HCT116 (cell line): ENCODE measurements around the gene LDAH. TPM values are rescaled to one million over a fixed set of nuclear protein-coding genes. Genes with fewer than 3 reads are reported as not detected.

Source experiments
- ATAC-seq: fragments of 200-7000 bp; cut with Tn5 transposase; 2 replicates; pipeline ENCODE4 v1.9.1; 2020; ENCODE audit warnings: mild to moderate bottlenecking, moderate library complexity
- BruUV-seq: library from RNA; stranded (reverse); fragments of 400-500 nt; replicated peaks from 2 replicates; lab custom pipeline; 2021; lab: Mats Ljungman, UMichigan
- CTCF ChIA-PET: fragments of 300-600 bp; sonication (Branson Sonifier 250); formaldehyde crosslinking; loops from one replicate; lab custom pipeline; 2021; ENCODE audit warnings: antibody characterized with exemption; lab: Charles Lee
- POLR2A ChIA-PET: fragments of 300-600, 350-600 bp; sonication (Branson Sonifier 250); formaldehyde crosslinking; loops from one replicate; lab custom pipeline; 2021; ENCODE audit warnings: antibody characterized with exemption; lab: Charles Lee
- RAD21 ChIA-PET, 2 experiments: fragments of 300-600 bp; sonication (Branson Sonifier 250); formaldehyde crosslinking; loops; one replicate each; lab custom pipeline; 2023; ENCODE audit warnings: low total read pairs in 2 of 2; ENCODE audit not compliant: uncharacterized antibody in 2 of 2, unreplicated experiment in 2 of 2, low non-redundant PET in 1 of 2; lab: Charles Lee
- DNase-seq: peaks from one replicate; pipeline ENCODE4 v3.0.0-alpha.2; 2010; ENCODE audit warnings: low read depth, low spot score
- H2AFZ ChIP-seq: fragments of 200-600 bp; shearing (Covaris generic), sonication (generic); 2 replicates; pipeline ENCODE4 v1.6.1; 2017; ENCODE audit warnings: low read depth, mixed run types, mixed read lengths, antibody characterized with exemption, low read length; ENCODE audit not compliant: poor library complexity, severe bottlenecking
- H3K27ac ChIP-seq: 2 replicates; pipeline ENCODE4 v1.5.1; 2012; ENCODE audit warnings: low read depth, low read length
- H3K27me3 ChIP-seq: fragments of 200-600 bp; sonication (generic); 2 replicates; pipeline ENCODE4 v1.6.1; 2016; ENCODE audit warnings: mixed run types, low read length, mixed read lengths; ENCODE audit not compliant: insufficient read depth
- H3K36me3 ChIP-seq, 2 experiments: fragments of 200-500 bp in 1 of 2; fragments of 200-600 bp in 1 of 2; sonication (Bioruptor generic) in 1 of 2; sonication (generic) in 1 of 2; 2 replicates each; pipeline versions ENCODE4 v1.5.1 to v1.6.1; 2014 to 2016; ENCODE audit warnings: low read length in 2 of 2, inconsistent platforms in 1 of 2, mixed read lengths in 1 of 2, mixed run types in 1 of 2; ENCODE audit not compliant: insufficient read depth in 2 of 2, control insufficient read depth in 1 of 2
- H3K4me1 ChIP-seq, 2 experiments: fragments of 200-600 bp in 1 of 2; sonication (generic) in 1 of 2; 2 replicates each; pipeline versions ENCODE4 v1.5.1 to v1.6.1; 2012 to 2017; ENCODE audit warnings: low read length in 2 of 2, inconsistent platforms in 1 of 2, mild to moderate bottlenecking in 1 of 2, mixed read lengths in 1 of 2, mixed run types in 1 of 2, moderate library complexity in 1 of 2; ENCODE audit not compliant: insufficient read depth in 2 of 2, control insufficient read depth in 1 of 2
- H3K4me2 ChIP-seq: fragments of 200-600 bp; sonication (generic); 2 replicates; pipeline ENCODE4 v1.6.1; 2017; ENCODE audit warnings: mixed run types, low read length, mixed read lengths
- H3K4me3 ChIP-seq, 2 experiments: fragments of 200-600 bp in 1 of 2; sonication (generic) in 1 of 2; replicated peaks in 1 of 2; 2 replicates each; pipeline ENCODE4 v1.5.1; 2011 to 2016; ENCODE audit warnings: low read length in 2 of 2, control low read depth in 1 of 2, low read depth in 1 of 2, mild to moderate bottlenecking in 1 of 2, mixed read lengths in 1 of 2, mixed run types in 1 of 2
- H3K79me2 ChIP-seq: fragments of 200-600 bp; sonication (generic); 2 replicates; pipeline ENCODE4 v1.6.1; 2017; ENCODE audit warnings: mild to moderate bottlenecking, mixed run types, low read length, moderate library complexity, mixed read lengths; ENCODE audit not compliant: insufficient read depth
- H3K9ac ChIP-seq: fragments of 200-600 bp; sonication (generic); 2 replicates; pipeline ENCODE4 v1.6.1; 2016; ENCODE audit warnings: low read length, mixed read lengths
- H3K9me2 ChIP-seq: fragments of 200-600 bp; sonication (generic), shearing (Covaris generic); 2 replicates; pipeline ENCODE4 v1.6.1; 2017; ENCODE audit warnings: mixed run types, mild to moderate bottlenecking, moderate library complexity; ENCODE audit not compliant: insufficient read depth
- H3K9me3 ChIP-seq, 2 experiments: fragments of 200-500 bp in 1 of 2; fragments of 200-600 bp in 1 of 2; sonication (Bioruptor generic) in 1 of 2; sonication (generic) in 1 of 2; 2 replicates each; pipeline ENCODE4 v1.6.1; 2014 to 2017; ENCODE audit warnings: low read length in 2 of 2, mixed read lengths in 2 of 2, inconsistent platforms in 1 of 2, low read depth in 1 of 2, mild to moderate bottlenecking in 1 of 2, mixed run types in 1 of 2, moderate library complexity in 1 of 2; ENCODE audit not compliant: control insufficient read depth in 1 of 2, insufficient read depth in 1 of 2
- H4K20me1 ChIP-seq: fragments of 200-600 bp; sonication (generic), shearing (Covaris generic); 2 replicates; pipeline ENCODE4 v1.6.1; 2017; ENCODE audit warnings: mixed run types, mild to moderate bottlenecking, moderate library complexity; ENCODE audit not compliant: insufficient read depth
- CBX3 ChIP-seq: IDR thresholded peaks from 2 replicates; pipeline ENCODE4 v1.6.1; 2012; ENCODE audit warnings: low read depth
- CEBPB ChIP-seq: IDR thresholded peaks from 2 replicates; pipeline ENCODE4 v1.6.1; 2012; ENCODE audit warnings: low read depth
- EGR1 ChIP-seq: IDR thresholded peaks from 2 replicates; pipeline ENCODE4 v1.6.1; 2012; ENCODE audit warnings: low read depth
- EZH2 ChIP-seq: fragments of 200-600 bp; sonication (generic); IDR thresholded peaks from 2 replicates; pipeline ENCODE4 v1.6.1; 2017; ENCODE audit warnings: antibody characterized with exemption, mixed run types
- EZH2phosphoT487 ChIP-seq: fragments of 200-600 bp; IDR thresholded peaks from 2 replicates; pipeline ENCODE4 v1.6.1; 2018; ENCODE audit warnings: antibody characterized with exemption, borderline replicate concordance
- FOSL1 ChIP-seq: IDR thresholded peaks from 2 replicates; pipeline ENCODE4 v1.6.1; 2012; ENCODE audit warnings: low read depth
- POLR2A ChIP-seq: IDR thresholded peaks from 2 replicates; pipeline ENCODE4 v1.7.0; 2011; ENCODE audit warnings: borderline replicate concordance; ENCODE audit not compliant: insufficient read depth, insufficient read length; ENCODE audit errors: extremely low read depth
- POLR2AphosphoS5 ChIP-seq: IDR thresholded peaks from 2 replicates; pipeline ENCODE4 v1.6.1; 2011; ENCODE audit warnings: mild to moderate bottlenecking, low read depth, low read length, moderate library complexity
- RAD21 ChIP-seq: IDR thresholded peaks from 2 replicates; pipeline ENCODE4 v1.6.1; 2012; ENCODE audit warnings: low read depth, mild to moderate bottlenecking
- SP1 ChIP-seq: IDR thresholded peaks from 2 replicates; pipeline ENCODE4 v1.6.1; 2012; ENCODE audit warnings: low read depth
- SRF ChIP-seq: IDR thresholded peaks from 2 replicates; pipeline ENCODE4 v1.6.1; 2012; ENCODE audit warnings: low read depth
- ZFX ChIP-seq: fragments of 450-650 bp; IDR thresholded peaks from 2 replicates; pipeline ENCODE4 v1.6.1; 2017
- ZNF274 ChIP-seq: fragments of 200-500 bp; sonication (Bioruptor generic); IDR thresholded peaks from 2 replicates; pipeline ENCODE4 v1.6.1; 2014; ENCODE audit warnings: mild to moderate bottlenecking, low read depth, low read length, inconsistent platforms
- intact Hi-C: fragments of 100-400 bp; cut with micrococcal nuclease; formaldehyde crosslinking; loops from 2 replicates; pipeline ENCODE4 v1.10.0; 2022
- total RNA-seq: library from RNA; stranded (reverse); gene quantifications from one replicate; pipeline ENCODE4 v1.2.1, GENCODE V29; 2021; ENCODE audit not compliant: unreplicated experiment
- TF ChIP-seq, protein P1 (sequence below), 3 experiments: fragments of 200-600 bp in 1 of 3; sonication (generic) in 1 of 3; IDR thresholded peaks in 2 of 3; conservative IDR thresholded peaks in 1 of 3; 2 replicates each; pipeline ENCODE4 v1.5.1; 2012 to 2017; ENCODE audit warnings: low read depth in 2 of 3, low read length in 2 of 3, antibody characterized with exemption in 1 of 3, borderline replicate concordance in 1 of 3, control low read depth in 1 of 3, mild to moderate bottlenecking in 1 of 3, mixed read lengths in 1 of 3, mixed run types in 1 of 3, moderate library complexity in 1 of 3; ENCODE audit not compliant: insufficient read depth in 1 of 3
- TF ChIP-seq, protein P2 (sequence below): IDR thresholded peaks from 2 replicates; pipeline ENCODE4 v1.6.1; 2012
- TF ChIP-seq, protein P3 (sequence below): IDR thresholded peaks from 2 replicates; pipeline ENCODE4 v1.6.1; 2012; ENCODE audit warnings: low read depth
- TF ChIP-seq, protein P4 (sequence below): IDR thresholded peaks from 2 replicates; pipeline ENCODE4 v1.6.1; 2011; ENCODE audit warnings: mild to moderate bottlenecking, low read length, moderate library complexity; ENCODE audit not compliant: insufficient replicate concordance; ENCODE audit errors: extremely low read depth

LDAH gene
- total RNA-seq, 1 experiment from 2014 or later: 25.7 TPM

DNA sequence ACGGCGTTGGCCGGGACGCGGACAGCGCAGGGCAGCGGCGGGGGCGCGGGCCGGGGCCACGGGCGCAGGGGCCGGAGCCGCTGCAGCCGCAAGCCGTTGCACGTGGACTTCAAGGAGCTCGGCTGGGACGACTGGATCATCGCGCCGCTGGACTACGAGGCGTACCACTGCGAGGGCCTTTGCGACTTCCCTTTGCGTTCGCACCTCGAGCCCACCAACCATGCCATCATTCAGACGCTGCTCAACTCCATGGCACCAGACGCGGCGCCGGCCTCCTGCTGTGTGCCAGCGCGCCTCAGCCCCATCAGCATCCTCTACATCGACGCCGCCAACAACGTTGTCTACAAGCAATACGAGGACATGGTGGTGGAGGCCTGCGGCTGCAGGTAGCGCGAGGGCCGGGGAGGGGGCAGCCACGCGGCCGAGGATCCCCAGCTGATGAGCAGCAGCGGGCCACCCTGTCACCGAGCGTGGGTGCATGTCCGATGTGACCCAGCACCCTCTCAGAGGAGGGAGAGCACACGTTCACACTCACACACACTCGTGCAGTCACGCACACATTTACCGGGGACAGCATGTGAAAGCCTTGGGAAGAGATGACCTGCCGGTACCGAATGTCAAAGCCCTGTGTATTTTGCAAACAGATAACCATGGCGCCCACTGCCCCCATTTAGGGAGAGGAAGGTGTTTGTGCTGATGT lies 151.7 kb downstream of the LDAH start:
- Histone ChIP-seq H3K9me2 (no peaks in the 10 kb centered on the region), H3K4me3 (no peak overlapping the region), H3K27ac (no peak overlapping the region), H3K4me1 (peaks cover 0 to 11% of the 10 kb centered on the region in 2 experiments; a peak in 2 of 4 replicates), H3K79me2 (no peaks in the 10 kb centered on the region), H2AFZ (no peak overlapping the region), H3K4me2 (no peak overlapping the region), H3K9ac (no peak overlapping the region), H3K9me3 (no peaks in the 10 kb centered on the region), H3K27me3 (no peaks in the 10 kb centered on the region), H3K36me3 (no peaks in the 10 kb centered on the region), H4K20me1 (no peaks in the 10 kb centered on the region)
- ATAC-seq (no peak), DNase-seq (no peak)
- TF ChIP-seq EZH2phosphoT487 (no peak), CBX3 (no peak), SP1 (no peak), RAD21 (no peak), ZNF274 (no peak), EZH2 (no peak), FOSL1 (no peak), ZFX (no peak), EGR1 (no peak), SRF (no peak), POLR2A (no peak), POLR2AphosphoS5 (no peak), CEBPB (no peak)
- TF ChIP-seq, protein P1, sequence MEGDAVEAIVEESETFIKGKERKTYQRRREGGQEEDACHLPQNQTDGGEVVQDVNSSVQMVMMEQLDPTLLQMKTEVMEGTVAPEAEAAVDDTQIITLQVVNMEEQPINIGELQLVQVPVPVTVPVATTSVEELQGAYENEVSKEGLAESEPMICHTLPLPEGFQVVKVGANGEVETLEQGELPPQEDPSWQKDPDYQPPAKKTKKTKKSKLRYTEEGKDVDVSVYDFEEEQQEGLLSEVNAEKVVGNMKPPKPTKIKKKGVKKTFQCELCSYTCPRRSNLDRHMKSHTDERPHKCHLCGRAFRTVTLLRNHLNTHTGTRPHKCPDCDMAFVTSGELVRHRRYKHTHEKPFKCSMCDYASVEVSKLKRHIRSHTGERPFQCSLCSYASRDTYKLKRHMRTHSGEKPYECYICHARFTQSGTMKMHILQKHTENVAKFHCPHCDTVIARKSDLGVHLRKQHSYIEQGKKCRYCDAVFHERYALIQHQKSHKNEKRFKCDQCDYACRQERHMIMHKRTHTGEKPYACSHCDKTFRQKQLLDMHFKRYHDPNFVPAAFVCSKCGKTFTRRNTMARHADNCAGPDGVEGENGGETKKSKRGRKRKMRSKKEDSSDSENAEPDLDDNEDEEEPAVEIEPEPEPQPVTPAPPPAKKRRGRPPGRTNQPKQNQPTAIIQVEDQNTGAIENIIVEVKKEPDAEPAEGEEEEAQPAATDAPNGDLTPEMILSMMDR (IDR thresholded peaks at IDR 0.05 in 2 of 3, conservative IDR thresholded peaks at IDR 0.05 in 1 of 3; ENCODE audit: borderline replicate concordance in 1 of 3, insufficient read depth in 1 of 3, low read depth in 2 of 3, low read length in 2 of 3): no peak
- TF ChIP-seq, protein P2, sequence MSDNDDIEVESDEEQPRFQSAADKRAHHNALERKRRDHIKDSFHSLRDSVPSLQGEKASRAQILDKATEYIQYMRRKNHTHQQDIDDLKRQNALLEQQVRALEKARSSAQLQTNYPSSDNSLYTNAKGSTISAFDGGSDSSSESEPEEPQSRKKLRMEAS: no peak
- TF ChIP-seq, protein P3, sequence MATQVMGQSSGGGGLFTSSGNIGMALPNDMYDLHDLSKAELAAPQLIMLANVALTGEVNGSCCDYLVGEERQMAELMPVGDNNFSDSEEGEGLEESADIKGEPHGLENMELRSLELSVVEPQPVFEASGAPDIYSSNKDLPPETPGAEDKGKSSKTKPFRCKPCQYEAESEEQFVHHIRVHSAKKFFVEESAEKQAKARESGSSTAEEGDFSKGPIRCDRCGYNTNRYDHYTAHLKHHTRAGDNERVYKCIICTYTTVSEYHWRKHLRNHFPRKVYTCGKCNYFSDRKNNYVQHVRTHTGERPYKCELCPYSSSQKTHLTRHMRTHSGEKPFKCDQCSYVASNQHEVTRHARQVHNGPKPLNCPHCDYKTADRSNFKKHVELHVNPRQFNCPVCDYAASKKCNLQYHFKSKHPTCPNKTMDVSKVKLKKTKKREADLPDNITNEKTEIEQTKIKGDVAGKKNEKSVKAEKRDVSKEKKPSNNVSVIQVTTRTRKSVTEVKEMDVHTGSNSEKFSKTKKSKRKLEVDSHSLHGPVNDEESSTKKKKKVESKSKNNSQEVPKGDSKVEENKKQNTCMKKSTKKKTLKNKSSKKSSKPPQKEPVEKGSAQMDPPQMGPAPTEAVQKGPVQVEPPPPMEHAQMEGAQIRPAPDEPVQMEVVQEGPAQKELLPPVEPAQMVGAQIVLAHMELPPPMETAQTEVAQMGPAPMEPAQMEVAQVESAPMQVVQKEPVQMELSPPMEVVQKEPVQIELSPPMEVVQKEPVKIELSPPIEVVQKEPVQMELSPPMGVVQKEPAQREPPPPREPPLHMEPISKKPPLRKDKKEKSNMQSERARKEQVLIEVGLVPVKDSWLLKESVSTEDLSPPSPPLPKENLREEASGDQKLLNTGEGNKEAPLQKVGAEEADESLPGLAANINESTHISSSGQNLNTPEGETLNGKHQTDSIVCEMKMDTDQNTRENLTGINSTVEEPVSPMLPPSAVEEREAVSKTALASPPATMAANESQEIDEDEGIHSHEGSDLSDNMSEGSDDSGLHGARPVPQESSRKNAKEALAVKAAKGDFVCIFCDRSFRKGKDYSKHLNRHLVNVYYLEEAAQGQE: no peak
- TF ChIP-seq, protein P4, sequence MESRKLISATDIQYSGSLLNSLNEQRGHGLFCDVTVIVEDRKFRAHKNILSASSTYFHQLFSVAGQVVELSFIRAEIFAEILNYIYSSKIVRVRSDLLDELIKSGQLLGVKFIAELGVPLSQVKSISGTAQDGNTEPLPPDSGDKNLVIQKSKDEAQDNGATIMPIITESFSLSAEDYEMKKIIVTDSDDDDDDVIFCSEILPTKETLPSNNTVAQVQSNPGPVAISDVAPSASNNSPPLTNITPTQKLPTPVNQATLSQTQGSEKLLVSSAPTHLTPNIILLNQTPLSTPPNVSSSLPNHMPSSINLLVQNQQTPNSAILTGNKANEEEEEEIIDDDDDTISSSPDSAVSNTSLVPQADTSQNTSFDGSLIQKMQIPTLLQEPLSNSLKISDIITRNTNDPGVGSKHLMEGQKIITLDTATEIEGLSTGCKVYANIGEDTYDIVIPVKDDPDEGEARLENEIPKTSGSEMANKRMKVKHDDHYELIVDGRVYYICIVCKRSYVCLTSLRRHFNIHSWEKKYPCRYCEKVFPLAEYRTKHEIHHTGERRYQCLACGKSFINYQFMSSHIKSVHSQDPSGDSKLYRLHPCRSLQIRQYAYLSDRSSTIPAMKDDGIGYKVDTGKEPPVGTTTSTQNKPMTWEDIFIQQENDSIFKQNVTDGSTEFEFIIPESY: no peak
- BruUV-seq: no TSS peak
- RAD21 ChIA-PET: no interaction called here
- CTCF ChIA-PET: no interaction called here
- intact Hi-C loops: no loop called here
- POLR2A ChIA-PET: no interaction called here
